Measurements from ENCODE around the gene TLE1.

The TLE1 gene

DNA sequence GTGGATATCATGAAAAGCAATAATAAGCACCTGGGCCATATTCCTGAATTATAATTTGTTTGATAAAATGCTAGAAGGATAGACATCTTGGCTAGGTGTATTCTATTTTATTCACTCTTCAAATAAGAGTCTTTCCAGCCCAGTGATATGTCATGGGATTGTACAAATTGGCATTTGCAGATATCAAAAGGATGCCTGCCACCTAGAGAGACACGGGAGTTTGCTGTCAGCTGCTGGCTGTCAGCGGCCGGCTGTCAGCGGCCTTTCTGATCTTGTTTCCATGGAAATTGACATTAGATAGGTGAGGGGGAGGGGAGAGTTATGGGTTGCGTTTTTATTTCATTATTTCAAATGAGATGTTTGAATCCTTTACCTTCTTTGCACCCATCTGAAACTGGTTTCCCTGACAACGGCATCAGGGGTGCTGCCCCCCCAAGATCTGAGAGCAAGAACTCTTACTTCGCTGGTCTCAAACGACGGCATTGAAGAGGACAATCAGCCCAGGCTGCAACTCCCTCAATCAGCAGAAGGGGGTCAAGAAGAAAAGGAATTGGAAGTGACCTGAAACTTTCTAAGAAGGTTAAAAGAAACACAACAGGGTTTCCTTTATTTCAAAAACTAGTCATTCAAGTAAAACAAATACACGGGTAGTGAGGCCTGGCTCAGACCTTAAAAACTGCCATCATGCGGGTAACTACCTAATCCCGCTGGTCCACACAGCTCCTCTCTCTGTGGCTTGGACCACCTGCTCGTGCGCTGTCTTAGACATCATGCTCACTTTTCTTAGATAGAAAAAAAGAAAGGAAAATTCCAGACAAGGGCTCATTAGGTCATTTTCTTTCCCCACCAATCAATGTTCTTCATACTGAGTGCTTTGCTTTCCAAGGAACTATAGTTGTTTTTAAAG lies 115.7 kb downstream of the TLE1 start:
- DNase-seq: no peak

DNA sequence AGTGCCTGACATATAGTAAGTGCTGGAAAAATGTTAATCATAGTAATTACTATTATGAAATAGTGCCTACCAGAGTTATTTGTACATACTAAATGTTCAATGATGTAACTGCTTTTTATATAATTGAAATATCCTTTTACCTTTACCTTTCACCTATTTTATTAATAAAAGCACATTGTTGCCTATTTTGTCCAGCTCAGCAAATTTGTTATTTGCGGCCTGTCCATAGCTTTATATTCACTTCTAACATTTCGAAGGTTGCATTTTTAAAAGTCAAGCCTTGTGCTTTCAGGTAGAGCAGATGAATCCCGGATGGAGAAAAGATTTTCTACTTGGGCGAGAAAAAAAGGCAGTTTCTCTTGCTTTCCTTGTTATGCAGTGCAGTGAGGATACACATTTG lies 119.3 kb downstream of the TLE1 start:
- no peak for DNase-seq

DNA sequence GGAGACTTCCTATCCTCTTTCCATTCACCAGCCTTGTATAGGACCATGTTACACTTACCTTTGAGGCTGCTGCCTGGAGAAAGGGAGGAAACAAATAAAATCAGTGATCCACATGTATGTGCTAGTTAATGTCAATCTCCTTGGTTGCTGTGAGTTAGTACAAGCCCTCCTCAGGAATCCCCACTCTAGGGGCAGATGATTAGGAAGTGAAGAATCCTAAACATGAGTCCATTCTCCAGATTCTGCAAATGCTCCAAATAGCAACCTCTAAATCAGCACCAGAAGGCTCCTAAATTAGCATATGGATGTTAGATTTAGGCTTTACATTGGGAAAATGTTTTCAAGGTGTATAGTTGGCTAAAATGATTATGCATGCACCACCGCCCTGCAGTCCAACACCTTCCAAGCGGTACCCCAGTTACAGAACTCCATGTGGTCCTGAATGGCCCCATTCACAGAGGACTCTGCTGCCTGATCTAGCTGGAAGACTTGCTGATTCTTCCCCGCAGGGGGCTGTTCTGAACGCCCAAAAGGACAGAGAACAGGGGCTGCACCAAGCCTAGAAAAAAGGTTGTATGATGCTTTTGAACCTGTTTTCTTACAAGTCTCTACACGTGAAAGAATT lies 123.2 kb downstream of the TLE1 start:
- no peak for DNase-seq

DNA sequence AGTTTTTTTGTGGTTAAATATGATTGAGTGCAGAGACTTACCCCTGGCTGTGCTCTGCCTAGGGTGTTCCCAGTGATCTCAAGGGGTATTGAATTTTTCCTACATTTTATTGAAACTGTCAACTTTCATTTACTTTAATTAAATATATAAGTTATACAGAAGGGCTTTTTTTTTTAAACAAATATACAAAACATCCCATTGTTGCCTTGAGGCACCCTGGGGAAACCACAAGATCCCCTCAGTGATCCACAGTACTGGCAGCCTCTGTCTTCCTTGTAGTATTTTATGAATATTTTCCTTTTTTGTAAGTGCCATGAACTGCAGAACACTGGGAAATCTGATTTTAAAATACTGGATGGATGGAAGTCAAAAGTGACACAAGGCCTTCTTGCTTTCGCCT lies 123.7 kb downstream of the TLE1 start:
- DNase-seq: no peak

DNA sequence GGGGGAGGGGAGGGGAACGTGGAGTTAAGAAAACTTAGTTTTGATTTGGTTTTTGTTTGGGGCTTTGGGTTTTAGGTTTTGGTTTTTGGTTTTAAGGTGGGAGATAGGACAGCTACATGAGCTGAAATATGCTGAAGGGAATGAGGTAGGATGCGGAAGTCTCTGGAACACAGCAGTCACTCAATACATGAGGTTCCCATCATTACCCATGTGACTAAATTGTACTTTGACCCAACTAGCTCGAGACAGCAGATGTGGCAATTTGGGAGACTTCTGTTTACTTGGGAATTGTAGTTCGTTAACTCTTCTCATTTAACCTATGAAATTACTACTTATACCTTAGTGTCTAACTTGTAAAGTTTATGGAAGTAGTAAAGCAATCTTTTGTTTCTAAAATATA lies 124.2 kb downstream of the TLE1 start:
- DNase-seq: no peak

DNA sequence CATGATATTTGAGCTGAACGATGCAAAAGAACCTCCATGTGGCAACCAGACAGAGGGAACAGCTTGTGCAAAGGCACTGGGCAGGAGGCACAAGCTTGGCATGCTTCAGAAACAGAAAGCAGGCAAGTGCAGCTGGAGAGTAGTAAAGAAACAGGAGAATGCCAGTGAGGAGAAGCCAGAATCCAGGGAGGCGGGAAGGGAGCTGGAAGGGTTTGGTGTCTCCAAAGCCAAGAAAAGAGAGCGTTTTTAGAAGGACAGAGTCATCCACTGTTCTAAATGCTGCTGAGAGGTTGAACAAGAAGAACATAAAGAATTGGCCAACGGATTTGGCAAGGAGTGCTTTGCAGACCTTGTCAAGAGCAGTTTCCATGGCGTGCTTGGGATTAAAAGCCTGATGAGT lies 124.7 kb downstream of the TLE1 start:
- no peak for DNase-seq

DNA sequence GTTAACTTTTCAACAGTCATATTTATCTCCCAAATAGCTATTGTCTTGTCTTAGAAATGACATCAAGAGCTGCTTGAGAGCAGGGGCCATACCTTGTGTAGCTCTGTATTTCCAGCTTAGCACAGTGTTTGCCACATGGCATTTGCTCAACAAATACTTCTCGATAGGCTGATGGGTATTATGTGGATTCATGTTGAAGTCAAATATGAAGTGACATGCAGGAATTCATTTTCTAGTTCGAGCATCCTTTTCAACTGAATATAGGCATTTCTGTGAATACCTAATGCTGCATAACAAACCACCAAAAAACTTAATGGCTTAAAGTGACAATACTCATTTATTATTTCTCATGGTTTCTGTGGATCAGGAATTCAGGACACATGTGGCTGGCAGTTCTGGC lies 125.6 kb downstream of the TLE1 start:
- no peak for DNase-seq

DNA sequence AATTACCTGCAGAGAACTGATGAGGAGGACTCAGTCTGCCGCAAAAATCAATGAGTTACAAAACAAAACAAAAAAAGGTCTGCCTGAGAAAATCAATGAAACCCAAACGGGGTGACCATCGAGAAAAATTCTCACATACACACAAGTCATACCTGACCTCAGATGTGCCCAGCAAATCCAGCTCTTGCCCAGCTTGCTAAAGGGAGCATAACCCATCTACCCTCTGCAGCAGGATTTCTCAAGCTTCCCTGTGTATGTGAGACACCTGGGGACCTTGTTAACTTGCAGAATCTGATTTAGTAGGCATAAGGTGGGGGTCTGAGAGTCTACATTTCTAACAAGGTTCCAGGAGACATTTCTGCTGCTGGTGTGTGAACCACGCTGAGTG lies 126.3 kb downstream of the TLE1 start:
- DNase-seq: no peak

DNA sequence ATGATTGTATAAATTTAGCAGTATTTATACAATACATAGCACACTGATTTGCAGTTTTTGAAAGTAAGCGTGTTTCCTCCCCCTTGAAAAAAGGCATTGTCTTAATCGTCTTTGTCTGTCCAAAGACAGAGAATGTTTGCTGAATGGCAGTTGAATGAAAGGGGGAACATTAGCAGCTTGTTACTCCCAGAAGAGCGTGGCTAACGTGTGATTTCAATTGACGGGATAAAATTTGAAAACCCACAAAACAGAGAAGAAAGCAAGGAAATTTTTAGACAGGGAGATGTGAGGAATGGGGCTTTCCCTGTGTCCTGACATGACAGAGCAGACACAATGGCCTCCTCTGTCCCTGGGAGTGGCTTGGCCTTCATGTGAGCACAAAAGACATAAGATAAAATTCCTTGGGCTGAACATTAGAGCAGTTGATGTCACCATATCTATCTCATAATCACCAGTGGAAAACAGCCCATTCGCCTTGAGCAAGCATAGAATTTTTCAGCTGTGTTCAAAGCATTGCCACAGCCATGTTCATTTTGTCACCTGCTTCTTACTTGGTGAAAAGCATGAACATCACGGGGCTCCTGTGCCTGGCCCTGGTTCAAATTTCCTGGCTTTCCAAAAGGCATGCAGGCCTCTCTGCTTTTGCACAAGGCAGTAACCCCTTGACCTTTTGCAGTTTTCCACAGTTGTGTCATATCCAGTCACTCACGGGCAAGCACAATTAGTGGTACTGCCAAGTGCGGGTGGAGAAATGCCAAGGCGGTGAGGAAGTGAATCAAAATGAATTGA lies 126.9 kb downstream of the TLE1 start:
- DNase-seq: no peak

DNA sequence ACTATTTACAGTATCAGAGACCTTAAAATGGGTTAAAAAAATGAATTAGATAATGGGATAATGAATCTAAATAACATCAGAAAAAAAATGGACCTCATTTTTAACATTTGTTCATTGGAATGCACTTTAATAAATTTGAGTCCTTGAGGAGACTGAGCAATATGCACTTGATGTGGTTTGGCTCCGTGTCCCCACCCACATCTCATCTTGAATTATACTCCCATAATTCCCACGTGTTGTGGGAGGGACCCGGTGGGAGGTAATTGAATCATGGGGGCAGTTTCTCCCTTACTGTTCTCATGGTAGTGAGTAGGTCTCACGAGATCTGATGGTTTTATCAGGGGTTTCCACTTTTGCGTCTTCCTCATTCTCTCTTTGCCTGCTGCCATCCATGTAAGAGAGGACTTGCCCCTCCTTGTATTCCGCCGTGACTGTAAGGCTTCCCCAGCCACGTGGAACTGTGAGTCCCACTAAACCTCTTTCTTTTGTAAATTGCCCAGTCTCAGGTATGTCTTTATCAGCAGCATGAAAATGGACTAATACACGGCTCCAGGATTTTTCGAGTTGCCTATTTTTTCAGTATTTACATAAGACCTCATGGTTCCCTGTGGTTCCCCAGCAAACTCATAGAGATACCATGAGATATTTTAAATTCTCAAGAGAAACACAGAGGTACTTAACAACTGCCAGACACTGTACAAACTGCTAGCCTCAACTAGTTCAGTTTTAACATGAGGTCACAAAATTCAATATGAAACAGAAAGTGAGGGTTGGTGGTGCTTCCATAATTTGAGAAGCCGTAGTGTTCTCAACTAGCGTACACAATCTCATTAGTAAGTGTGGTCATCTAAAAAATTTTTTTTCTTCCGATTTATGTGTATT lies 128.3 kb downstream of the TLE1 start:
- DNase-seq: no peak

DNA sequence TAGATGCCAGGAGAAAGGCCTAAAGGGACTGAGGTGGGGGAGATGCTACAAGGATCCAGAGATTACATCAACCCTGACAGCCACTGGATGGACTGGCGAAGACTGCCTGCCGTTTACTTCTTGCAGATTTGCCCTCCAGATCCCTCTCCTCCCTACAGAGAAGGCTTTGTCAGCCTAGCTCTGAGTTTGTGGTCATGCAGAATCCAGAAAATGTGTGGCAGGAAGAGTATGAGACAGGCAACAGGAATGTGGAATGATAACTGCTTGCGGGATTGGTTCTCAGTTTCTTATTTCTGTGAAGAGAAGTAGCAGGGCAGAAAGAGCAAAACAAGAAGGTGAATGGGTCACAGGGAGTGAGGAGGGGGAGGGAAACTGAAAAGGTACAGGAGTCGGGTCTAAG lies 129.6 kb downstream of the TLE1 start:
- no peak for DNase-seq

DNA sequence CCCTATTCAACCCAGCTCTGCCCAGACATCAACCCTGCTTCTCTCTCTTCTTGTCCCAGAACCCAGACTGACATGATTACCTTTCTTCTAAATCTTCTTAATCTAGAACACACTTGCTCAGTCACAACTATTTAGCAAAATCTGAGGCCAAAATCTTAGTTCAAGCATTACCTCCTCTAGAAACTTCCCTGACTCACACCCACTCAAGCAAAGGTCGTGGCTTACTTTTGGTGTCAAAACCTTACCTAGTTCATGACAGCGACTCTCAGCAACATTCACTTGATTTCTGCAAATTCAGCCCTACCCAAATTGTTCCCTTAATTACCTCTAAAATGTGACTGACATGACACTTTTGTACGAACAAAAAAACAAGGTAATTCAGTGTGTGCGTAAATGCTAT lies 130.2 kb downstream of the TLE1 start:
- DNase-seq: no peak

DNA sequence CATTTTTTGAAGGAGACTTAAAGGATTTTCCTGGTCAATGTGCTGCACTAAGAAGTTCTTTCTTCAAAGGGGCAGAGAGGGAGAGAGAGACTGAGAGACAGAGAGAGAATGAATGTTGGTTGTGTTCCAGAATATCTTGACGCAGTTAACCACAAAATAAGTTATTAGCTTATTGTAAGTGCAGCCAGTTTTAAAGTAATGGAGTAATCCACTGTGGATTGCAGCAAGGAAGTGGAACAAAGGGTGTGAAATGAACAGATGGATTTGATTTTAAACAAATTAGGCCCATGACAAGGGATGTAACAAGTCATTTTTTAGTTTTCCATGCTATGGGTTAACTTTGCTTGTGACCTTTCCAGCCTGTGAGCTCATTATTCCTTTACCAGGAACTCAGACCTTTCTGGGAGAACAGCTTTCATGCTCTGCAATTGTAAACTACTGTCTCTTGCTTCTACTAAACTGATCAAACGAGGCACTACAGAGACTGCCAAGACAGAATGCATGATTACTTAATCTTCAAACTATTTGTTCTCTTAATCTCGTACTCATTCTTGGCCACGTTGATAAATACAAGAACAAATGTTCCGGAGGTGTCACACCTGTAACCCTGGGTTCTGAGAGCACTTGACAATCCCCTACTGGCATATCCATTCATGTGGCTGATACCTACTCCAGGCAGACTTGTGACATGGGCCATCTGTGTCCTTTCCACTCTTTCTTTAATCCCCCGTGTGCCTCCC lies 131.1 kb downstream of the TLE1 start:
- DNase-seq: peak; percentile 79 to 90

DNA sequence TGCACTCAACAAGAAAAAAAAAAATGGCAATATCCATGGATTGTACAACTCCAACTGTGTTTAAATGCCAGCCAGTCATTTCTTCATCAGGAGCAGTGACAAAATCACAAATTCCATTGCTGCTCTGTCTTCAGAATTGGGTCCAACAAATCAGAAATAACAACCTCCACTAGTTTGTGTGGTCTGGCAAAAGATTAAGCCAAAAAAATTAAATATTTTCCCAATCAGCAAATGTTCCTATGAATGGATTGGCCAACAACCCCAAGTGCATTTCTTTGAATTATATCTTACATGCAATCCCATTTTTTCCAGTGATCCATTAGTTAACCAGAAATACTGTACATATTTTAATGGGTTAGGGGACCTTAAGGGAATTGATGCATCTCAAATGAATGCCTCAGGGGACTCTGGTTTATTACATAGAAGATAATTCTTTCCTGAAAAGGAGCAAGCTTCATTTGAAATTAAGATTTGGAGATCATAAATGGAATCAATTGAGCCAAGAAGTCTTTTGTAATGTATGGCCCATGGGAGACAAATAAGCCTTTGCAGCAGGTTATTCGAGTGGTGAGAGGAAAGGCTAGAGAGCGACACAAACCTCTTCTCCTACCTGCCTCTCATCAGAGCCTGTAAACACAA lies 131.8 kb downstream of the TLE1 start:
- no peak for DNase-seq

DNA sequence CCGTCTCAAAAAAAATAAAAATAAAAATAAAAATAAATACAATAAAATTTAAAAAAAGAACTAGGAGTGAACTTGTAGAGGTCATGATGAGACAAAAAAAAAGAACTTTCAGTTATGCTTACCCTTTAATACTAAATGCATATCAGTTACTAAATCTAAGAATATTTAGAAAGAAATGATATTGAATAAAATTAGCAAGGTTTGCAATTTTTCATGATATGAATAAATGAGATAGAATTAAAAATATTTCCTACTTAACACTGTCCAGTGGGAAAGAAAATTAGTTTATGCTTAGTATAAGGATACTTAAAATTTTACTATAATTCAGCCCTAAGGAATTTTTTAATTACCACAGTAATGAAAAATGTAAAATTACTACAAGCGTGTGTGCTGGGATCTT lies 132.4 kb downstream of the TLE1 start:
- DNase-seq: no peak

DNA sequence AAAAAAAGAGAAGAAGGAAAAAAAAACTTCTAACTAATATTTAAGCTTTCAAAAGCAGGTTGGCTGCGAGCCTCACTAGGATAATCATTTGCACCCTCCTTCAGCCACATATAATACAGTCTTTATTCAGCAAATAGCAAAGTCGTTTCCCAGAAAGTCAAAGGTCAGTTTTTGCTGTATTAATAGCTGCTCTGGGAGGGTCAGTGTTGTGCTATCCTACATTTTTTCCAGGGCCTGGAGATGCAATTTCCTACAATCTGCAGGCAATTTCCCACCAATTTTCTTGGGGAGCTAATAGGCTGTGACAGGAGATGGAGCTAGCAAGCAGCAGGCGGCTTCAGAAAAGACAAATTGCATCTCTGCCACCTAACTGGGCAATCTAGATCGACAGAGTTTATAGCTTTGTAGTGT lies 136.8 kb downstream of the TLE1 start:
- no peak for DNase-seq

DNA sequence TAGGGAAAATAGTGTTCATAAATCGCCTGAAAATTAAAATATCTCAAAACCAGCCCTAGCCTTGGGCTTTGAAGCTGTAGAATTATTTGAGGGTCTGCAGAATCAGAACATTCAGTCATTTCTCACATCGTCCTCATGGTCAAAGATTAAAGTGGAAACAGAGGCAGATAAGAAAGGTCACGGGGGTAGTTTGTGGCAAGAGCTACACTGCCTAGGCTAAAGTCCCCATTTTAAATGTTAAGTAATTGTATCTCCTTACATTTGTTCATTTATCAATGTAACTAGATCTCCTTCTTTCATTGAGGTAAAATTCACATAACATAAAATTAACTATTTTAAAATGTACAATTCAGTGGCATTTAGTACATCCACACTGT lies 139.2 kb downstream of the TLE1 start:
- DNase-seq: no peak

DNA sequence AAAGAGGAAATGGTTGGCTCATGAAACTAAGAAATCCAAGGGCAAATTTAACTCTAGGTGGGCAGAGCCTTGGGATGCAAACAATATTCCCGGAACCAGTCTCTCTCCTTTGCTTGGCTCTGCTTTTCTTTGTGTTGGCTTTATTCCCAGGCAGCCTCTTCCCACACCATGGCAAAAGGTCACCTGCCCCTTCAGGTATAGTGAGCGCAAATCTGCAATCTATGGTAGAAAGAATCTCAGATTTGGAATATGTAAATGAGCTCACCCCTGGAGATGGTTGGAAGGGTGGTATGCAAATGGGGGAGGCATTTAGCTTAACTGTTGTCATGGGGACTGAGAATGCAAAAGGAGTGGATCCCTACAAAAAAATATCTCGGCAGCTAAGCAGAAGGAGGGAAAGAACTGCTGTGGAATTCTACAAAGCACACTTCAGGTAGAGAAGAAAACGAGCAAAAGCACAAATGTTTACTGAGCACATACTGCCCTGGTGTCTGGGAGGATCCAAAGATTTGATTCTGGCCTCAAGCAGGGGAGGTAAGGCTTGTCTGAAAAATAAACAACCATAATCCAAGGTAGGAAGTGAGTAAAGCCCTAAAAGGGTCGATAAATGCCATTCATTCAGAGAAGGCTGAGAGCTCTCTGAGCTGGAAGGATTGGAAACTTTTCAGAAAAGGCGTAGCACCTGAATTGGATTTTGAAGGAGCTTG lies 139.7 kb downstream of the TLE1 start:
- DNase-seq: no peak

DNA sequence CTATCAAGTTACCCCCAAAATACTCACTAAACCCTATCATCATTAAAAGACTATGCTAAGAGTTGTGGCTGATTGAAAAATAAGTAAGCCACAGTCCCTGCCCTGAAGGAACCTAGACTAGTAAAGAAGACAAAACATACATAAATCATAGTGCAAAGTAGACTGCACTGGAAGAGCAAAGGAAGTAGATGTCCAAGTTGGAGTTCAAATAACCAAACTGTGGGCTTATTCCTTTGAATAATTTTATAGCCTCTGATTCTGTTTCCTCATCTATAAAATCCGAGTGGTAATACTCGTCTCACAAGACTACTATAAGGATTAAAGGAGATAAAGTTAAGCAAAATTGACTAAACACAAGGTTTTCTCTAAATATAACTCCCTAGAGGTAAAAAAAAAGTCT lies 140.4 kb downstream of the TLE1 start:
- no peak for DNase-seq

DNA sequence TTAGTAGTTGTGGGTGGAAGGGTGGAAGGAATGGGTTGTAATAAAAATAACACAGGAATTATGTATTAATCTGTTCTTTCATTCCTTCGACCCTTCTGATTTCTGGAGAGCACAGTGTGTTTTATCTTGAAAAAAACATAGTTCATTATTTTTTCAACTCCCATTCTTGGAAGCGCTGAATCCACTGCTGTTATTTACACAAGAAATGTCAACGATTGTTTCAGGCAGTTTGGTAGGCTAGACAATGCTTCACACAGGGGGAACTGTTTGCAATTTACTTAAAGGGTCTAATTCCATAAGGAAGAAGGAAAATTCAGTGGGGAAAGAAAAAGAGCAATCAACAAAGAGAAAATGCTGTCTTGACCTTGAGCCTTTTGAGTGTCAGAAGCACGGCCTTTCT lies 142.9 kb downstream of the TLE1 start:
- DNase-seq: no peak

DNA sequence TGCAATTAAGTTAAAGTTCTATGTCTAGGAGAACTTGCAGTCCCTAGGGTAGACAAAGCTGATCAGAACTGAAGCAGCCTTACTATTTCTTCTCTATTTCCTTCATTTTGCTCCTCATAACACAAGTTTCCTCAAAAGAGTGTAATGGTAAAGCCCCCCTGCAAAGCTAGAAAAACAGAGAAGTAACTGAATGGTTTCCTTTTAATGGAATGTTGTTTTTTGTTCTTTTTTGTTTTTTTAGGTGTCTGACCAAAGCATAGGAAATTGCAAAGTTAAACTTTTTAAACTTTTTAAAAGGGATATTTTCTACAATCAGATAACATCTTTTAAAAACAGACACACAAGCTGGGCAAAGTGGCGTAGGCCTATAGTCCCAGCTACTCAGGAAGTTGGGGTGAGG lies 145.7 kb downstream of the TLE1 start:
- no peak for DNase-seq
